Ureter (tissue), 1 donor: ENCODE measurements around the gene PGC. TPM values are rescaled to one million over a fixed set of nuclear protein-coding genes. Genes with fewer than 3 reads are reported as not detected.

Experiments
- DNase-seq: peaks from one replicate; pipeline ENCODE4 v3.0.0-alpha.2; 2020; ENCODE audit warnings: low spot score
- total RNA-seq: library from RNA; stranded (reverse); gene quantifications from one replicate; pipeline ENCODE4 v1.2.4, GENCODE V29; 2023
- donor health status: DM: yes; HTN: yes; CAD: no.

The PGC gene
- not detected for total RNA-seq

GRCh38 chr6:41747256-41748101 lies at the start of gene PGC:
Gene PGC (minus strand): TSS chr6:41747397. CDS start chr6:41747334, 63 bp downstream.
- DNase-seq = no peak

- no peak for DNase-seq
These were observed 49.3 kb upstream of the PGC start for GRCh38 chr6:41796474-41796873.

- DNase-seq = no peak
These were observed 44.8 kb upstream of the PGC start for GRCh38 chr6:41791984-41792383.

GRCh38 chr6:41791305-41791704 lies 44.1 kb upstream of the PGC start:
- DNase-seq = no peak

GRCh38 chr6:41790045-41790444 lies 42.8 kb upstream of the PGC start:
- DNase-seq = no peak

- no peak for DNase-seq
These were observed 42.2 kb upstream of the PGC start for GRCh38 chr6:41789390-41789724.

GRCh38 chr6:41787219-41787917 lies 40.2 kb upstream of the PGC start, which contains the start of gene TOMM6:
Gene TOMM6 (plus strand): TSS chr6:41787694. CDS start chr6:41787698, 4 bp downstream.
- DNase-seq = peak; percentile 97

- peak; percentile 93 for DNase-seq
These were observed 39.4 kb upstream of the PGC start for GRCh38 chr6:41786451-41787218.

GRCh38 chr6:41785689-41786450 lies 38.7 kb upstream of the PGC start:
- DNase-seq = no peak

GRCh38 chr6:41785254-41785653 lies 38.1 kb upstream of the PGC start:
- DNase-seq = no peak

GRCh38 chr6:41784581-41785171 lies 37.5 kb upstream of the PGC start:
- peak; percentile 73 for DNase-seq

GRCh38 chr6:41783106-41783780 lies 36.0 kb upstream of the PGC start:
- no peak for DNase-seq

- no peak for DNase-seq
These were observed 34.2 kb upstream of the PGC start for GRCh38 chr6:41781366-41781730.

- DNase-seq = no peak
These were observed 33.6 kb upstream of the PGC start, which contains the start of gene PRICKLE4 for GRCh38 chr6:41780551-41781365. Gene PRICKLE4 (plus strand): TSS chr6:41780782. CDS start chr6:41783474, 2,692 bp downstream.

- DNase-seq = peak; percentile 99
These were observed 32.8 kb upstream of the PGC start, which contains the start of gene FRS3 for GRCh38 chr6:41779788-41780550. Gene FRS3 (minus strand): TSS chr6:41779900. CDS start chr6:41776987, 2,913 bp downstream.

GRCh38 chr6:41779336-41779735 lies 32.1 kb upstream of the PGC start:
- DNase-seq = no peak

GRCh38 chr6:41778895-41779294 lies 31.7 kb upstream of the PGC start:
- no peak for DNase-seq

GRCh38 chr6:41777551-41778285 lies 30.5 kb upstream of the PGC start:
- DNase-seq = no peak
